ENCODE results near the gene CCBE1. TPM values are rescaled to one million over a fixed set of nuclear protein-coding genes. Genes with fewer than 3 reads are reported as not detected.

CCBE1 gene
- 9.7 to 14.4 TPM (median 13.0 TPM) in 5 replicates for total RNA-seq (2022; extraction: Qiagen RNA extraction)

GRCh38 chr18:59697236-59697932 is at the start of gene CCBE1:
CCBE1 (minus strand) TSS chr18:59697423.

Other genes starting within 250 kb of the CCBE1 start
- gene PMAIP1, start 202.6 kb upstream of the CCBE1 start, total RNA-seq (2022; extraction: Qiagen RNA extraction): 12.0 to 16.3 TPM (median 14.8 TPM) in 5 replicates

Measured in A549 treated with Hydrocortisone at 1 μM for 4 hours (cell line).